Mesothelial cell of epicardium (in vitro differentiated cells): ENCODE data around the gene KLF1. TPM values are rescaled to one million over a fixed set of nuclear protein-coding genes. Genes with fewer than 3 reads are reported as not detected.

Experiments used
- DNase-seq, 2 experiments: peaks; one replicate each; pipeline ENCODE4 v3.0.0; 2021; ENCODE audit warnings: low spot score in 2 of 2; ENCODE audit not compliant: unreplicated experiment in 2 of 2
- H3K27ac Mint-ChIP-seq: 2 replicates; pipeline ENCODE4 v1.8.0; 2021; ENCODE audit warnings: mixed read lengths
- H3K27me3 Mint-ChIP-seq: 2 replicates; pipeline ENCODE4 v1.8.0; 2021; ENCODE audit warnings: low read depth, mixed read lengths
- H3K36me3 Mint-ChIP-seq: 2 replicates; pipeline ENCODE4 v1.8.0; 2021; ENCODE audit warnings: mixed read lengths
- H3K4me1 Mint-ChIP-seq: 2 replicates; pipeline ENCODE4 v1.8.0; 2021; ENCODE audit warnings: mixed read lengths
- H3K4me3 Mint-ChIP-seq: 2 replicates; pipeline ENCODE4 v1.8.0; 2021; ENCODE audit warnings: mild to moderate bottlenecking, moderate library complexity, mixed read lengths
- H3K9me3 Mint-ChIP-seq: 2 replicates; pipeline ENCODE4 v1.8.0; 2021; ENCODE audit warnings: mixed read lengths
- CTCF ChIP-seq: fragments of 200-600 bp; sonication (generic); IDR thresholded peaks from one replicate; pipeline ENCODE4 v1.5.0; 2021; ENCODE audit warnings: antibody characterized with exemption; ENCODE audit not compliant: unreplicated experiment
- total RNA-seq: library from RNA; stranded (reverse); gene quantifications from 3 replicates; pipeline ENCODE4 v1.2.1, GENCODE V29; 2021

KLF1 gene
- total RNA-seq, 1 donor from 2014 or later: 0.13 TPM

GRCh38 chr19:12843328-12843727, 43.7 kb downstream of the KLF1 start:
- no peaks in the 10 kb centered on the region for H3K9me3 Mint-ChIP-seq
- DNase-seq: no peak
- no peak for TF ChIP-seq CTCF
- peaks cover 63% of the 10 kb centered on the region for H3K27me3 Mint-ChIP-seq
- H3K4me3 Mint-ChIP-seq: no peak overlapping the region
- H3K4me1 Mint-ChIP-seq: peaks cover 16% of the 10 kb centered on the region
- no peaks in the 10 kb centered on the region for H3K36me3 Mint-ChIP-seq
- no peak overlapping the region for H3K27ac Mint-ChIP-seq

- H3K4me3 Mint-ChIP-seq: no peak overlapping the region
- H3K27me3 Mint-ChIP-seq: peaks cover 69% of the 10 kb centered on the region
- no peak for TF ChIP-seq CTCF
- H3K27ac Mint-ChIP-seq: no peak overlapping the region
- H3K4me1 Mint-ChIP-seq: peaks cover 14% of the 10 kb centered on the region
- no peak for DNase-seq
- H3K9me3 Mint-ChIP-seq: no peaks in the 10 kb centered on the region
- no peaks in the 10 kb centered on the region for H3K36me3 Mint-ChIP-seq
Measured at GRCh38 chr19:12842511-12842910, 44.5 kb downstream of the KLF1 start.

- Mint-ChIP-seq H3K9me3 (no peaks in the 10 kb centered on the region), H3K4me3 (peak overlapping the region; percentile 63), H3K4me1 (peaks cover 12% of the 10 kb centered on the region), H3K36me3 (no peaks in the 10 kb centered on the region), H3K27me3 (peaks cover 76% of the 10 kb centered on the region), H3K27ac (no peak overlapping the region)
- no peak for TF ChIP-seq CTCF
- peak; percentile 50 to 66 for DNase-seq
Measured at GRCh38 chr19:12841094-12841493, 45.9 kb downstream of the KLF1 start.

GRCh38 chr19:12840091-12841079, 46.6 kb downstream of the KLF1 start:
- peak; percentile 57 to 83 for DNase-seq
- no peaks in the 10 kb centered on the region for H3K36me3 Mint-ChIP-seq
- no peaks in the 10 kb centered on the region for H3K9me3 Mint-ChIP-seq
- H3K4me3 Mint-ChIP-seq: peak overlapping the region; percentile 63
- TF ChIP-seq CTCF: no peak
- no peak overlapping the region for H3K27ac Mint-ChIP-seq
- peaks cover 83% of the 10 kb centered on the region for H3K27me3 Mint-ChIP-seq
- H3K4me1 Mint-ChIP-seq: peaks cover 12% of the 10 kb centered on the region

- H3K4me3 Mint-ChIP-seq: peak overlapping the region; percentile 64
- TF ChIP-seq CTCF: no peak
- no peaks in the 10 kb centered on the region for H3K36me3 Mint-ChIP-seq
- H3K9me3 Mint-ChIP-seq: no peaks in the 10 kb centered on the region
- H3K27me3 Mint-ChIP-seq: peaks cover 89% of the 10 kb centered on the region
- peaks cover 15% of the 10 kb centered on the region for H3K4me1 Mint-ChIP-seq
- no peak overlapping the region for H3K27ac Mint-ChIP-seq
- no peak for DNase-seq
Measured at GRCh38 chr19:12838886-12839756, 47.9 kb downstream of the KLF1 start.
